ENCODE results near the gene HOXA1. TPM values are rescaled to one million over a fixed set of nuclear protein-coding genes. Genes with fewer than 3 reads are reported as not detected.

Gene HOXA1
- total and polyA plus RNA-seq, 2 of the 4 experiments (the other 2 are of a cell fraction), result 0.54 to 1.8 TPM

DNA sequence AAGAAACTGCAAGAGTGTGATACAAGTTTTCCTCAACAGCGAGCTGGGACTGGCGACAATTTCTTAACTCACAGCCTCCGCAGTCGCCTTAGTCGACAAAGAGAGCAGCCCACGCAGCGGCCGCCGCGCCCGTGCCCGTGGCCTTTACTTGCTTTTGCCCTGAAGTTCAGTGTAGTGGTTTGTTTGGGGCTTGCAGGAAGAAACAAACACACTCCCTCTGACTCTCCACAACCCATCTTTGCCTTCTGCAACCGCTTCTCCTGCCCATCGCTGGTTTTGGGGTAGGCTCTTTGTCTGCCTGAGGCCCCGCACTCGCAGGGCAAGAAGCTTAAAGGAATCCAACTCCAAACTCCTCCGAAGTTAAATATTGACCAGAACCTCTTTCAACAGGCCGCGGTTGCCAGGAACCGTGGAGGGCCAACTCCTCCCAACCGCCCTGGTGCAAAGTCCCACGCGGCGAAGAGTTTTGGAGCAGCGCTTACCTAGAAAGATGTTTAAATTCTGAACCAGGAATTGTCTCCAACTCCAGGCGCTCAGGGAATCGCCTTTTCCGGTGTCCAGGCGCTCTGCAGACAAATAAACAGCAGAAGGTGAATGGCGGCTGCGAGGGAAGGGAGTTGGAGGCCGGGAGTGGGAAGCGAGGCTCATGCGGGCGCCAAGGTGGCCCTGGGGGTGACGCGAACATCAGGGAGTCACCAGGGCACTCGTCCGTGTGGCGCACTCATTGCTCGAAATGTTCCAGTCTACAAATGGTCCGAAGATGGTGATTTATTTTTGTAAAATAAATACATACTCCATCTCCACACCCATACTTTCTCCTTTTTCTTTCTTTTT lies 26.5 kb upstream of the HOXA1 start:
- H3K9ac ChIP-seq (ENCODE audit: low read depth, low read length), result peak overlapping the region; percentile 96
- peaks cover 12% of the 10 kb centered on the region for H3K9me1 ChIP-seq (ENCODE audit: insufficient read depth, low read length)
- peak overlapping the region; percentile 92 for H4K5ac ChIP-seq (ENCODE audit: low read depth, low read length)
- peak overlapping the region; percentile 98 for H3K4ac ChIP-seq (ENCODE audit: low read depth, low read length)
- peaks cover 36% of the 10 kb centered on the region for H3K4me1 ChIP-seq (ENCODE audit: control insufficient read depth, insufficient read depth, low read length)
- in situ Hi-C loops (cut with MboI; ENCODE audit: low sequenced_read_pairs), result no loop called here
- peak overlapping the region; percentile 48 for H3K4me3 ChIP-seq (ENCODE audit: insufficient read depth, low read depth, low read length)
- H3K18ac ChIP-seq (ENCODE audit: low read depth, low read length), result peak overlapping the region; percentile 67
- H3K56ac ChIP-seq (ENCODE audit: extremely low read depth, insufficient read depth, low read length), result peak overlapping the region; percentile 76
- H4K20me1 ChIP-seq (ENCODE audit: insufficient read depth, low read length), result 0 out of 2 replicates have a peak, but pooled peaks cover 2% of the 10 kb centered on the region
- H4K8ac ChIP-seq (ENCODE audit: low read depth in 2 of 2, low read length in 2 of 2), result peak overlapping the region; percentile 90 to 93
- no peaks in the 10 kb centered on the region for H3K27me3 ChIP-seq (ENCODE audit: control insufficient read depth, insufficient read depth, low read length)
- peak overlapping the region; percentile 88 for H2BK5ac ChIP-seq (ENCODE audit: low read depth, low read length, poor library complexity, severe bottlenecking)
- intact Hi-C loops (cut with micrococcal nuclease), result loop anchor here (2.0 to 5.0 kb wide), 2 partner anchors 23 to 920 kb away; partner anchors contain the start of genes CBX3 and HNRNPA2B1
- peaks cover 5 to 51% of the 10 kb centered on the region in 2 experiments; a peak in 3 of 4 replicates for H3K79me1 ChIP-seq (ENCODE audit: low read depth in 1 of 2, low read length in 2 of 2)
- peak overlapping the region; percentile 63 for H2BK20ac ChIP-seq (ENCODE audit: low read depth, low read length)
- BruUV-seq (replicated peaks), result no TSS peak
- H2AFZ ChIP-seq (replicated peaks; ENCODE audit: low read length, poor library complexity), result peak overlapping the region; percentile 84
- peak overlapping the region; percentile 94 for H3K14ac ChIP-seq (replicated peaks; ENCODE audit: low read depth, low read length)
- DNase-seq (peak; percentile 41), ATAC-seq (ENCODE audit: low read depth) (no peak)
- dilution Hi-C loops (cut with HindIII; ENCODE audit: low sequenced_read_pairs, unreplicated experiment), result no loop called here
- peak overlapping the region; percentile 94 for H2BK120ac ChIP-seq (ENCODE audit: low read depth, low read length)
- peaks cover 2% of the 10 kb centered on the region; the same call in 1 of the 2 replicates for H3K36me3 ChIP-seq (ENCODE audit: control insufficient read depth, insufficient read depth, low read length)
- peak; percentile 63 for TF ChIP-seq BHLHE40 (IDR thresholded peaks at IDR 0.05; ENCODE audit: low read depth, low read length)
- no peak for TF ChIP-seq RCOR1 (IDR thresholded peaks at IDR 0.05; ENCODE audit: insufficient replicate concordance, low read length)
- TF ChIP-seq, protein P1, sequence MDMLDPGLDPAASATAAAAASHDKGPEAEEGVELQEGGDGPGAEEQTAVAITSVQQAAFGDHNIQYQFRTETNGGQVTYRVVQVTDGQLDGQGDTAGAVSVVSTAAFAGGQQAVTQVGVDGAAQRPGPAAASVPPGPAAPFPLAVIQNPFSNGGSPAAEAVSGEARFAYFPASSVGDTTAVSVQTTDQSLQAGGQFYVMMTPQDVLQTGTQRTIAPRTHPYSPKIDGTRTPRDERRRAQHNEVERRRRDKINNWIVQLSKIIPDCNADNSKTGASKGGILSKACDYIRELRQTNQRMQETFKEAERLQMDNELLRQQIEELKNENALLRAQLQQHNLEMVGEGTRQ (IDR thresholded peaks at IDR 0.05; ENCODE audit: low read depth, low read length), result no peak
- TF ChIP-seq CHD1 (IDR thresholded peaks at IDR 0.05; ENCODE audit: low read depth, low read length), result no peak; the same call in 1 of the 2 replicates
- peak overlapping the region; percentile 76 for H2AK5ac ChIP-seq (ENCODE audit: low read depth, low read length)
- peak overlapping the region; percentile 80 for H3K23ac ChIP-seq (ENCODE audit: low read depth, low read length)
- peak overlapping the region; percentile 95 for H3K4me2 ChIP-seq (ENCODE audit: low read depth, low read length)
- H3K27ac ChIP-seq (ENCODE audit: insufficient read depth, low read length), result peak overlapping the region; percentile 99
- H2BK15ac ChIP-seq (ENCODE audit: low read depth, low read length), result peak overlapping the region; percentile 64
- peak overlapping the region; percentile 96 for H4K91ac ChIP-seq (ENCODE audit: insufficient read depth, low read depth, low read length)
- no peaks in the 10 kb centered on the region for H3K9me3 ChIP-seq (ENCODE audit: control insufficient read depth, insufficient read depth, low read length)
- ChIA-PET POLR2A (ENCODE audit: unreplicated experiment) (interaction anchor here (1.5 kb wide), 1 partner anchor 16 kb away, joined by 3 read pairs; no protein-coding TSS in a partner anchor), CTCF (interaction anchor here (0.6 to 1.2 kb wide), 2 partner anchors 17 to 41 kb away, joined by 3 to 5 read pairs; no protein-coding TSS in a partner anchor)
- 14% methylated on average over 4 of the region's 42 CpGs; no CpG with 5 or more reads in 1 of the 2 experiments for WGBS, 2 experiments (ENCODE audit: extremely low coverage in 2 of 2, insufficient read length in 1 of 2)
- H2AK9ac ChIP-seq (replicated peaks; ENCODE audit: low read depth, low read length, poor library complexity), result peak overlapping the region; percentile 87

All from IMR-90 (cell line).